Testis (tissue), 3 donors: ENCODE results near the gene XG. TPM values are rescaled to one million over a fixed set of nuclear protein-coding genes. Genes with fewer than 3 reads are reported as not detected.

Experiments
- DNase-seq: peaks from one replicate; pipeline ENCODE4 v3.0.0-alpha.2; 2019
- H3K27ac ChIP-seq, 2 donors: fragments of 200-600 bp; sonication (generic); one replicate each; pipeline ENCODE4 v1.5.1; 2019
- H3K27me3 ChIP-seq: fragments of 200-600 bp; sonication (generic); one replicate; pipeline ENCODE4 v1.5.1; 2019
- H3K36me3 ChIP-seq: fragments of 200-600 bp; sonication (generic); one replicate; pipeline ENCODE4 v1.5.1; 2017; ENCODE audit warnings: low read depth; ENCODE audit errors: missing control alignments
- H3K4me1 ChIP-seq: fragments of 200-600 bp; sonication (generic); one replicate; pipeline ENCODE4 v1.5.1; 2019
- H3K4me3 ChIP-seq, 2 donors: fragments of 200-600 bp; sonication (generic); one replicate each; pipeline ENCODE4 v1.5.1; 2017 to 2019
- H3K9me3 ChIP-seq: fragments of 200-600 bp; sonication (generic); one replicate; pipeline ENCODE4 v1.5.1; 2017
- CTCF ChIP-seq, 3 experiments: fragments of 450-650 bp in 2 of 3; fragments of 200-600 bp in 1 of 3; sonication (generic) in 1 of 3; IDR thresholded peaks; one replicate each; pipeline ENCODE4 v1.5.1; 2016 to 2019; ENCODE audit warnings: antibody characterized with exemption in 3 of 3, mild to moderate bottlenecking in 2 of 3, moderate library complexity in 1 of 3
- POLR2A ChIP-seq: fragments of 450-650 bp; IDR thresholded peaks from one replicate; pipeline ENCODE4 v1.6.1; 2017; ENCODE audit warnings: antibody characterized with exemption, mild to moderate bottlenecking, moderate library complexity
- WGBS, 2 donors: methylation state at CpG; one replicate each; pipeline ENCODE4 v1.1.5; 2018; 5-methylcytosine and 5-hydroxymethylcytosine counted together
- intact Hi-C: fragments of 100-400 bp; cut with DNase I; formaldehyde crosslinking; loops from one replicate; pipeline ENCODE4 v1.15.1; 2023; ENCODE audit warnings: low total_unique reads
- polyA plus RNA-seq: library from polyadenylated mRNA; stranded (reverse); fragments of 350-450 nt; fragmentation: Illumina TruSeq; extraction: RNeasy Lipid Tissue Mini Kit (QIAGEN cat#74804); gene quantifications from one replicate; pipeline ENCODE4 v1.2.3, GENCODE V29; 2014; ENCODE audit warnings: low read depth, low replicate concordance; ENCODE audit not compliant: insufficient read depth
- total RNA-seq, 2 donors: library from RNA; depleted of rRNA; stranded (reverse); fragments of >200 nt; gene quantifications; one replicate each; pipeline ENCODE4 v1.2.3, GENCODE V29; 2016

XG gene
- total and polyA plus RNA-seq, 3 donors from 2014 or later, result 0.19 to 0.88 (median 0.63) TPM

- DNase-seq, result no peak
- H3K9me3 ChIP-seq, result no peaks in the 10 kb centered on the region
- TF ChIP-seq CTCF (IDR thresholded peaks at IDR 0.05) (no peak), POLR2A (no peak)
- H3K4me1 ChIP-seq, result no peaks in the 10 kb centered on the region
- H3K27ac ChIP-seq, result no peak overlapping the region
- no peaks in the 10 kb centered on the region for H3K36me3 ChIP-seq
- H3K4me3 ChIP-seq, result no peak overlapping the region
- 87 to 94% methylated on average over 4 of the region's 4 CpGs for WGBS, 2 donors
- intact Hi-C loops, result no loop called here
- H3K27me3 ChIP-seq, result no peaks in the 10 kb centered on the region
Observed at GRCh38 chrX:2785538-2785937, 33.7 kb downstream of the XG start.

GRCh38 chrX:2788980-2789379 is 37.1 kb downstream of the XG start:
- intact Hi-C loops, result no loop called here
- Histone ChIP-seq H3K9me3 (no peaks in the 10 kb centered on the region), H3K36me3 (no peaks in the 10 kb centered on the region), H3K27ac (no peak overlapping the region), H3K4me3 (no peak overlapping the region), H3K27me3 (no peaks in the 10 kb centered on the region), H3K4me1 (no peaks in the 10 kb centered on the region)
- DNase-seq, result no peak
- TF ChIP-seq POLR2A (no peak), CTCF (IDR thresholded peaks at IDR 0.05) (no peak)
- 70 to 84% methylated on average over 3 to 4 of the region's 4 CpGs for WGBS, 2 donors

GRCh38 chrX:2789569-2789968 is 37.7 kb downstream of the XG start:
- Histone ChIP-seq H3K27me3 (no peaks in the 10 kb centered on the region), H3K4me1 (no peaks in the 10 kb centered on the region), H3K36me3 (no peaks in the 10 kb centered on the region), H3K4me3 (no peak overlapping the region), H3K27ac (no peak overlapping the region), H3K9me3 (no peaks in the 10 kb centered on the region)
- no peak for DNase-seq
- no peak for TF ChIP-seq CTCF (IDR thresholded peaks at IDR 0.05)
- no peak for TF ChIP-seq POLR2A
- intact Hi-C loops, result no loop called here
- 96 to 98% methylated on average over 3 of the region's 3 CpGs for WGBS, 2 donors

- no peak overlapping the region for H3K27ac ChIP-seq
- 76 to 84% methylated on average over 7 of the region's 7 CpGs for WGBS, 2 donors
Observed at GRCh38 chrX:2793752-2794151, 41.9 kb downstream of the XG start.

More at GRCh38 chrX:2793752-2794151, 41.9 kb downstream of the XG start:
- Histone ChIP-seq H3K9me3 (no peaks in the 10 kb centered on the region), H3K36me3 (no peaks in the 10 kb centered on the region), H3K4me1 (no peaks in the 10 kb centered on the region), H3K4me3 (no peak overlapping the region), H3K27me3 (no peaks in the 10 kb centered on the region)
- DNase-seq, result no peak
- intact Hi-C loops, result no loop called here
- TF ChIP-seq POLR2A (no peak), CTCF (IDR thresholded peaks at IDR 0.05) (no peak)
